Neural cell (in vitro differentiated cells): ENCODE measurements around the gene HSD17B14.

Source experiments
- EP300 ChIP-seq: fragments of 450-650 bp; conservative IDR thresholded peaks from 2 replicates; pipeline ENCODE4 v1.6.1; 2014; ENCODE audit warnings: antibody characterized with exemption, mild to moderate bottlenecking, moderate library complexity; ENCODE audit not compliant: poor library complexity, severe bottlenecking
- EZH2 ChIP-seq: fragments of 200-600, 300-800 bp; shearing (Covaris generic), sonication (generic); IDR thresholded peaks from 2 replicates; pipeline ENCODE4 v1.6.1; 2014; ENCODE audit warnings: antibody characterized with exemption, low read length, borderline replicate concordance, mild to moderate bottlenecking; ENCODE audit not compliant: insufficient read depth, poor library complexity, severe bottlenecking
- MXI1 ChIP-seq: fragments of 450-650 bp; conservative IDR thresholded peaks from 2 replicates; pipeline ENCODE4 v1.6.1; 2014; ENCODE audit warnings: antibody characterized with exemption, mild to moderate bottlenecking; ENCODE audit not compliant: poor library complexity, severe bottlenecking
- POLR2AphosphoS5 ChIP-seq: IDR thresholded peaks from 2 replicates; pipeline ENCODE4 v1.6.1; 2012
- RAD21 ChIP-seq: fragments of 450-650 bp; conservative IDR thresholded peaks from 2 replicates; pipeline ENCODE4 v1.6.1; 2014; ENCODE audit warnings: antibody characterized with exemption, mild to moderate bottlenecking, moderate library complexity
- TF ChIP-seq, protein P1 (sequence below): fragments of 450-650 bp; IDR thresholded peaks from 2 replicates; pipeline ENCODE4 v1.5.1; 2014; ENCODE audit warnings: antibody characterized with exemption, mild to moderate bottlenecking, moderate library complexity; ENCODE audit not compliant: poor library complexity, severe bottlenecking

DNA sequence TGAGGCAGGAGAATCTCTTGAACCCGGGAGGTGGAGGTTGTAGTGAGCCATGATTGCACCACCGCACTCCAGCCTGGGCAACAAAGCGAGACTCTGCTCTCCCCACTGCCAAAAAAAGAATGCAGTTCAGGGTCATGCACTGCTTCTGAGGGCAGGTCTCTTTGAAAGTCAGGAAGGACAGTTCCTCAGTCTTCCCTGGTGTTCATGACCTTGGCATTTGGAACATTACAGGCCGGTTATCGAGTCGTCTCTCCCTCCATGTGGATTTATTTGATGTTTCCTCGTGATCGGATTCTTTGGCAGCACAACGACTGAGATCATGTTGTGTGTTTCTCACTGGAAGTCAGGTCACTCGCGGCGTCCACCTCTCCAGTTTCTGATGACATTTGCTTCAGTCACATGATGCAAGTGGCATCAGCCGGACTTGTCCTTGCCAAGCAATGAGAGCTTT is 63.8 kb downstream of the HSD17B14 start:
- TF ChIP-seq RAD21: no peak
- no peak for TF ChIP-seq EZH2
- TF ChIP-seq, protein P1, sequence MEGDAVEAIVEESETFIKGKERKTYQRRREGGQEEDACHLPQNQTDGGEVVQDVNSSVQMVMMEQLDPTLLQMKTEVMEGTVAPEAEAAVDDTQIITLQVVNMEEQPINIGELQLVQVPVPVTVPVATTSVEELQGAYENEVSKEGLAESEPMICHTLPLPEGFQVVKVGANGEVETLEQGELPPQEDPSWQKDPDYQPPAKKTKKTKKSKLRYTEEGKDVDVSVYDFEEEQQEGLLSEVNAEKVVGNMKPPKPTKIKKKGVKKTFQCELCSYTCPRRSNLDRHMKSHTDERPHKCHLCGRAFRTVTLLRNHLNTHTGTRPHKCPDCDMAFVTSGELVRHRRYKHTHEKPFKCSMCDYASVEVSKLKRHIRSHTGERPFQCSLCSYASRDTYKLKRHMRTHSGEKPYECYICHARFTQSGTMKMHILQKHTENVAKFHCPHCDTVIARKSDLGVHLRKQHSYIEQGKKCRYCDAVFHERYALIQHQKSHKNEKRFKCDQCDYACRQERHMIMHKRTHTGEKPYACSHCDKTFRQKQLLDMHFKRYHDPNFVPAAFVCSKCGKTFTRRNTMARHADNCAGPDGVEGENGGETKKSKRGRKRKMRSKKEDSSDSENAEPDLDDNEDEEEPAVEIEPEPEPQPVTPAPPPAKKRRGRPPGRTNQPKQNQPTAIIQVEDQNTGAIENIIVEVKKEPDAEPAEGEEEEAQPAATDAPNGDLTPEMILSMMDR: no peak
- TF ChIP-seq POLR2AphosphoS5: no peak
- no peak for TF ChIP-seq EP300
- no peak for TF ChIP-seq MXI1
